ENCODE data around the gene NATD1.

NATD1 gene

GRCh38 chr17:21279582-21279981 is 26.4 kb upstream of the NATD1 start:
- DNase-seq (ENCODE audit: low read depth, low spot score): no peak
- Histone ChIP-seq H3K9ac (ENCODE audit: insufficient read length) (no peak overlapping the region), H3K4me3 (no peak overlapping the region), H3K36me3 (ENCODE audit: insufficient read depth, low read length) (no peaks in the 10 kb centered on the region), H3K9me3 (ENCODE audit: low read depth, low read length) (no peaks in the 10 kb centered on the region), H3K27ac (no peak overlapping the region)
- TF ChIP-seq FOXP2 (optimal IDR thresholded peaks at IDR 0.05; ENCODE audit: control extremely low read depth, extremely low read length, insufficient read depth): no peak
- TF ChIP-seq EZH2 (IDR thresholded peaks at IDR 0.05): no peak
- TF ChIP-seq POLR2AphosphoS5 (IDR thresholded peaks at IDR 0.05; ENCODE audit: borderline replicate concordance, low read depth, low read length): no peak

DNA sequence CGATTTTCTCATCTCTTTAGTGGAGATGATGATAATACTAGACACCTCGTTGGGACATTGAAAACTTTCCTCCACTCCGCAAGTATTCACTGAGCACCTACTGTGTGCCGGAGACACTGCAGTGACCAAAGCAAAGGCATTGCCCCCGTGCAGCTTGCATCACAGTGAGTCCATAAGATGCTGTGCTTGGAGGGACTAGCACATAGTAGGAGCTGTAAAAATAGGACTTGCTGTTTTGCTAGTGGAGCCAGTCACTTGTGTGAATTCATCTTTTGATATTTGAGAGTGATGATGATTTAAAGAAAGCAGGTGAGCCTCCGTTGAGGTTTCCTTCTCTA is 26.0 kb upstream of the NATD1 start:
- no peak overlapping the region for H3K27ac ChIP-seq
- no peaks in the 10 kb centered on the region for H3K9me3 ChIP-seq (ENCODE audit: low read depth, low read length)
- DNase-seq (ENCODE audit: low read depth, low spot score): no peak
- no peaks in the 10 kb centered on the region for H3K36me3 ChIP-seq (ENCODE audit: insufficient read depth, low read length)
- H3K9ac ChIP-seq (ENCODE audit: insufficient read length): no peak overlapping the region
- no peak overlapping the region for H3K4me3 ChIP-seq
- TF ChIP-seq FOXP2 (optimal IDR thresholded peaks at IDR 0.05; ENCODE audit: control extremely low read depth, extremely low read length, insufficient read depth) (no peak), EZH2 (IDR thresholded peaks at IDR 0.05) (no peak), POLR2AphosphoS5 (IDR thresholded peaks at IDR 0.05; ENCODE audit: borderline replicate concordance, low read depth, low read length) (no peak)

DNA sequence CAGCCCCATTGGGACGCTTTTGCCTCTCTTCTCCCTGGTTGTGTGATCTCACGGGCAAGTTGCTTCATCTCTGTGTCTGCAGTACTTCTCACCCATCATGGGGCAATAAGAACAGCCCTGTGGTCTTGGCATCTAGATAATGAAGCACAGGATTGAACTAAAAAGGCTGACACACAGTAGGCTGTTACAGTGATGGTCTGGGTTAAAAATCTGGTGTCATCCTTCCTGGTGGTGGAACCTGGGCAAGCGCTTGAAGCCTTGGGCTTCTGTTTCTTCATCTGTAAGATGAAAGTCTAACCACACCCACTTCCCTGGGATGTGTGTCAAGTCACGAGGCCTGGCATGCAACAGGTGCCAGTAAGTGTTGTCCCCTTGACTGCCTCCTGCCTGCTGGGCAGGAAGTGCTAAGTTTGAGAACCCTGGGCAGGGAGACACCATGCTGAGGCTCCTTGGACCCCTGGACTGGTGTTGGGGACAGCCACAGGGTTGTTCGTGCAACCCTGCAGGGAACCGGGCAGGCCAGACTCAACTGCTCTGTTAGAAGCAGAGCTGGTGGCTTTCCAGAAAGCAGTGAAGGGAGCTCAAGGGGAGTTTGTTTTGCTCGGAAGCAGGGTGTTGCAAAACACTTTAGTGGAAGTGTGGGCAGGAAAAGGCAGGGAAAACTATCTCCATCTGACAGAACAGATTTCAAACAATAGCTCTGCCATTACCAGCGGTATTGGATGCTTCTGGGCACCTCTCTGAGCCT is 25.4 kb upstream of the NATD1 start:
- Histone ChIP-seq H3K9ac (ENCODE audit: insufficient read length) (no peak overlapping the region), H3K4me3 (no peak overlapping the region), H3K27ac (no peak overlapping the region), H3K36me3 (ENCODE audit: insufficient read depth, low read length) (no peaks in the 10 kb centered on the region), H3K9me3 (ENCODE audit: low read depth, low read length) (no peaks in the 10 kb centered on the region)
- TF ChIP-seq POLR2AphosphoS5 (IDR thresholded peaks at IDR 0.05; ENCODE audit: borderline replicate concordance, low read depth, low read length) (no peak), EZH2 (IDR thresholded peaks at IDR 0.05) (no peak), FOXP2 (optimal IDR thresholded peaks at IDR 0.05; ENCODE audit: control extremely low read depth, extremely low read length, insufficient read depth) (no peak)
- DNase-seq (ENCODE audit: low read depth, low spot score): no peak

DNA sequence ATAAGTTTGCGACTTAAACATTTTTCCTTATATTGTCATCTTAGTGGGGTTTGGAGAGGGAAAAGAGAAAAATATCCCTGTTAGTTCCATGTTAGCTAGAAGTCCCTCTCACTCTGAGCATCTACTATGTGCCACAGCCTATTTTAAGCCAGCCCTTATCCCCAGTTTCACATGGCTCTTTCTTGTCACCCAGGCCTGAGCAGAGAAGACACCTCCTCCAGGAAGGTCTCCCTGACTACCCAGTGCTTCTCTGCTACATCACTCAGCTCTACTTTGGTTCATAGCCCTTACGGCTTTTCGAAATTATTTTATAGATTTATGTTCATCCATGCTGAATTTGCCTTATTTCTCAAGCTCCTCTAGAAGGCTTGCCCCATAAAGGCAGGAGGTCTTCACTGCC is 24.1 kb upstream of the NATD1 start:
- Histone ChIP-seq H3K9me3 (ENCODE audit: low read depth, low read length) (no peaks in the 10 kb centered on the region), H3K4me3 (no peak overlapping the region), H3K36me3 (ENCODE audit: insufficient read depth, low read length) (no peaks in the 10 kb centered on the region), H3K9ac (ENCODE audit: insufficient read length) (no peak overlapping the region), H3K27ac (no peak overlapping the region)
- no peak for DNase-seq (ENCODE audit: low read depth, low spot score)
- TF ChIP-seq EZH2 (IDR thresholded peaks at IDR 0.05) (no peak), POLR2AphosphoS5 (IDR thresholded peaks at IDR 0.05; ENCODE audit: borderline replicate concordance, low read depth, low read length) (no peak), FOXP2 (optimal IDR thresholded peaks at IDR 0.05; ENCODE audit: control extremely low read depth, extremely low read length, insufficient read depth) (no peak)

GRCh38 chr17:21276264-21276588 is 23.0 kb upstream of the NATD1 start:
- no peak for DNase-seq (ENCODE audit: low read depth, low spot score)
- TF ChIP-seq EZH2 (IDR thresholded peaks at IDR 0.05) (no peak), FOXP2 (optimal IDR thresholded peaks at IDR 0.05; ENCODE audit: control extremely low read depth, extremely low read length, insufficient read depth) (no peak), POLR2AphosphoS5 (IDR thresholded peaks at IDR 0.05; ENCODE audit: borderline replicate concordance, low read depth, low read length) (no peak)
- Histone ChIP-seq H3K36me3 (ENCODE audit: insufficient read depth, low read length) (no peaks in the 10 kb centered on the region), H3K27ac (no peak overlapping the region), H3K9ac (ENCODE audit: insufficient read length) (no peak overlapping the region), H3K4me3 (peak overlapping the region; percentile 88; the same call in 1 of the 2 replicates), H3K9me3 (ENCODE audit: low read depth, low read length) (no peaks in the 10 kb centered on the region)

DNA sequence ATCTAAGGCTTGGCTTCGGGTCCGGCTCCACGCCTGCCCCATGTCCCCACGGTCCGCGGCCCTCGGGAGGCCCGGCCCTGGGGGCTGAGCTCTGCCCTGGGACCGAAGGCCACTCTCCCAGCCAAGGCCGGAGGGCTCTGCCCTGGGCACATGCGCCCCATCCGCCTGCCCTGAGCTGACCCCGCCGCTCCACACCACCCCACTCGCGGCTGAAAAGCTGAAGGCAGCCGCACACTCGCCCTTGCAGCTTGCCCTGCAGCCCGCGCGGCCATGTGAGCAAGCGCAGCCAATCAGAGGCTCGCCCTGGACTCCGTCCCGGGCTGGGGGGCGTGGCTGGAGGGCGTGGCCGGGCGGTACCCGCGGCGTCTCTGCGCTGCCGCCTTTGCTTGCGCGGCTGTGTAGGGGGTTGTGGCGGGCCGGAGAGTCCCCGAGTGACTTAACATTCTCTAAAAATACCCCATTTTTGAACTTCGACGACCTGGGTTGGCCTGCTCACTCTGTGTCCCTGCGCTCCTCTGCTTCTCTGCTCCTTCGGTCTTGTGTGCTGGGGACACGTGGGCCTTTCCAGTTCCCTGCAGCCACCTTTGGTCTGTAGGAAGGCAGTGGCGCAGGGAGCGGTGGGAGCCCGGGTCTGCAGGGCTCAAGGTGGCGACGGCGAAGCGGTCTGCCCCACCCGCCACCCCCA is 22.5 kb upstream of the NATD1 start:
- Histone ChIP-seq H3K4me3 (peak overlapping the region; percentile 88), H3K27ac (no peak overlapping the region), H3K9me3 (ENCODE audit: low read depth, low read length) (no peaks in the 10 kb centered on the region), H3K9ac (ENCODE audit: insufficient read length) (peak overlapping the region; percentile 79), H3K36me3 (ENCODE audit: insufficient read depth, low read length) (no peaks in the 10 kb centered on the region)
- DNase-seq (ENCODE audit: low read depth, low spot score): no peak
- no peak for TF ChIP-seq EZH2 (IDR thresholded peaks at IDR 0.05)
- peak; percentile 58; the same call in 1 of the 2 replicates for TF ChIP-seq POLR2AphosphoS5 (IDR thresholded peaks at IDR 0.05; ENCODE audit: borderline replicate concordance, low read depth, low read length)

DNA sequence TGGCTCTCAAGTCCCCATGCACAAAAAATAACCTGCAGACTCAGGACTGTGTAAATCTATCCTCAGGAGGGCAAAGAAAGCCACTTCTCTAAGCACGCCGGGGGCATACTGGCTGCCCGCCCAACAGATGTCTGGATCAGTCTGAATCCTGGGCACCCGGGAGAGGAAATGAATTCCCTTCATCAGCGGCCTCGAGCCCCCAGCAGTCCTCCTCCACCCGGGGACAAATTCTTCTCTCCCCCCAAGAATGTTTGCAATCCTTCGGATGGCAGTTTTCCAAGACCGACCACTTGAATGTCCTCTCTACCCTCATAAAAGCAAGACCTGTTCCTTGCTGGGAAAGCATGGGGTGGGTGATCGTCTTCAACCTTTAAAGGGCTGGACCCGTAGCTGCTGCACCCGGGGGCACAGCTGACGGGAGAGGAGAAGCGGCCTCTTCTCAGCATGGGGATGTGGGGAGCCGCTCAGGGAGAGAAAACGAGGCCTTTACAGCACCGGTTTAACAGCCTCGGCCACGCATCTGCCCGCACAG is 21.9 kb upstream of the NATD1 start:
- H3K9me3 ChIP-seq (ENCODE audit: low read depth, low read length): no peaks in the 10 kb centered on the region
- no peak overlapping the region for H3K27ac ChIP-seq
- peak overlapping the region; percentile 88 for H3K4me3 ChIP-seq
- H3K36me3 ChIP-seq (ENCODE audit: insufficient read depth, low read length): no peaks in the 10 kb centered on the region
- H3K9ac ChIP-seq (ENCODE audit: insufficient read length): peak overlapping the region; percentile 79
- no peak for DNase-seq (ENCODE audit: low read depth, low spot score)
- TF ChIP-seq FOXP2 (optimal IDR thresholded peaks at IDR 0.05; ENCODE audit: control extremely low read depth, extremely low read length, insufficient read depth) (no peak), EZH2 (IDR thresholded peaks at IDR 0.05) (no peak), POLR2AphosphoS5 (IDR thresholded peaks at IDR 0.05; ENCODE audit: borderline replicate concordance, low read depth, low read length) (no peak)

DNA sequence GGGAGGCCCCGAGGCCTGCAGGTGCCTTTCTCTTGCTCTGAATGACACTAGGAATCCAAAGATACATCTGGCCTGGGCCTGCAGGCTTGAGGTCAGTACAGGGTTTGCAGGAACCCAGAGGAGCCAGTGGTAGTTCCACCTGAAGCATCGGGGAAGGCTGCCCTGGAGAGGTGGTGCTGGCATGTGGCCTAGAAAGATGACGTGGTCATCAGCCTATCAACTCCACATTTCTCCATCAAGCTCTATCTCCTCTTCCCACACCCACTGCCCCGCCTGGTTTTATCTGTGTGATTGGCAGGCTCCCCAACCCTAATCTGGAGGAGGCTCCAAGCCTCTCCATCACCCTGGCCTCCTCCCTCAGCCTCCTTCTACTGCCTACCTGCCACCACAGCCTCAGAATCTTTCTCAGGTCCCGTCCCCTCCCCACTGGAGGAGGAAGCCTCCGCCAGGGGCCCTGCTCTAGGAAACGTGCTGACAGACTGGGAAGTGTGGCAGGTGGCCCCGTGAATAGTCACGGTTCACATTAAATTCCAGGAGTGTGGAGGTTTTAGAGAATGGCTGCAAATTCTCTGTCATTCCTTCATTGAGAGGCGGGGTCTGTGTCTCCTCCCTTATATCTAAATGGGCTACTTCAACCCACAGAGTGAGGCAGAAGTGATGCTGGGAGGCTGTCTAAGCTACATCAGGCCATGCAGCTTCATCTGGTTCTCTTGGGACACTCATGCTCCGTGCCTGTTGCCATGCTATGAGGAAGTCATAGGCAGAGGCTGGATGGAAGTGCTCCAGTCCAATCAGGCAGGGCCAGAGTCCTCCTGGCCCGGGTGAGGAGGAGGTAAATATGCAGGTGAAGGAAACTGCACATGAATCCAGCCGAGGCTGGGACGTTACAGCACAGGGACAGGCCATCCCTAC is 19.9 kb upstream of the NATD1 start:
- H3K4me3 ChIP-seq: no peak overlapping the region
- H3K27ac ChIP-seq: no peak overlapping the region
- no peak for DNase-seq (ENCODE audit: low read depth, low spot score)
- no peaks in the 10 kb centered on the region for H3K36me3 ChIP-seq (ENCODE audit: insufficient read depth, low read length)
- H3K9ac ChIP-seq (ENCODE audit: insufficient read length): no peak overlapping the region
- no peaks in the 10 kb centered on the region for H3K9me3 ChIP-seq (ENCODE audit: low read depth, low read length)
- no peak for TF ChIP-seq POLR2AphosphoS5 (IDR thresholded peaks at IDR 0.05; ENCODE audit: borderline replicate concordance, low read depth, low read length)
- no peak for TF ChIP-seq EZH2 (IDR thresholded peaks at IDR 0.05)
- TF ChIP-seq FOXP2 (optimal IDR thresholded peaks at IDR 0.05; ENCODE audit: control extremely low read depth, extremely low read length, insufficient read depth): no peak

Measured in SK-N-MC (cell line).